Measurements from ENCODE around the gene OPA1.
"Not testable (repeated sequence)": the region's sequence is repeated elsewhere in the genome, so short reads cannot be mapped to it uniquely, and the experiment has no call there.

OPA1 gene

DNA sequence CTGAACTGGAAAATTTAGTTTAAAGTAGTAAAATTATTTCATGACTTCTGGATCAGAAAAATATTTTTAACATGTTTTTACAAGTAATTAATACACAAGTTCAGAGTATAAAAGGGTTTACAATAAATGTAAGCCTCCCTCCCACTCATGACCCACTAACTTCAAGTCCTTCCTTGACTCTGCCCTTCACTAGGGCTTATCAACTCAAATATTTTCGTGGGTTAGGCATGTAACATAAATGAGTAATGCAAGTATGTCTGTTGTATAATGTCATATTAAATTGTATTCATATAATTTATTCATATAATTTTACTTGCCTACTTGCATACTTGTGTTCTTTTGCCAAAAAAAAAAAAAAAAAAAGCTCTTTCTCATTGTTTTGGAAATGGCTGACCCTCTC is 3.4 kb upstream of the OPA1 start:
- in situ Hi-C loops (cut with MboI; ENCODE audit: low sequenced_read_pairs): no loop called here

DNA sequence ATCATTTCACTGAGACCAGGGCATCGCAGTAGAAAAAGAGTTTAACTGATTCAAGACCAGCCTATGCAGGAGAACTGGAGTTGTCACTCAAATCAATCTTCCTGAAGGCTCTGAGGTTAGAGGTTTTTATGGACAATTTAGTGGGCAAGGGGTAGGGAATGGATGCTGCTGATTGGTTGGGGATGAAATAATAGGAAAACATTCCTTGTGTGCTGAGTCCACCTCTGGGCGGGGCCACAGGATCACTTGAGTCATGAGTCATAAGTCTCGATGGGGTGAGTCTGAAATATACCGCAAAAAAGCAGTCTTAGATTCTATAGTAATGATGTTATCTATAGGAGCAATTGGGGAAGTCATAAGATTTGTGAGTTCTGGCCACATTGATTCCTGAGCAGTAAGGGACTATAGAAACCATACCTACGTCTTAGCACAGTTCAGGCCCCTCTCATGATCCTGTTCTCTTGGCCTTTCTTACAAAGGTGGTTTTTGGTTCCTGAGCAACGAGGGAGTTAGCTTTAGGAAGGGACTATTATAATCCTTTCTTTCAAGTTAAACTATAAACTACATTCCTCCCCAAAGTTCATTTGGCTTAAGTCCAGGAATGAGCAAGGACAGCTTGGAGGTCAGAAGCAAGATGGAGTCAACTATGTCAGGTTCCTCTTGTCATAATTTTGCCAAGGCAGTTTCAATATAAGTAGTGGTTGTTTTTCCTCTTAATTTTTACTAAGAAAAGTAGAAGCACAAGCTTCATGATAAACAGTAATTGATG is 2.7 kb upstream of the OPA1 start:
- in situ Hi-C loops (cut with MboI; ENCODE audit: low sequenced_read_pairs): no loop called here

DNA sequence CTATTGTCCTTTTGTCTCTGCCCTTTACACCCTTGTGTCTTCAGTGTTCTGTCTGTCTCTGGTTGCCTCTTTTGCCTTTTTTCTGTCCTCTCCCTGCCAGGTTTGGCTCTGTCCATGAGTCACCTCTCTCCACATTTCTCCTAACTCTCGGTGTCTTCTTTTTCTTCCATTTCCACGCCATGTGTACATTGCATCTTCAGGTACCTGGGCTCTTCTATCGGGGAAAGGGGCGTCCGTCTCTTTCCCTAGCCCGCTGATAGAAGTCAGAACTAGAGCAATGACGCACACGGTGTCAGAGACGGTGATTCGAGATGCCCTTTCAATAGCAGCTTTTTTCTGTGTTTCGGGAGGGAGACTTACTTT is 641 bp downstream of the OPA1 start:
- in situ Hi-C loops (cut with MboI; ENCODE audit: low sequenced_read_pairs): no loop called here

DNA sequence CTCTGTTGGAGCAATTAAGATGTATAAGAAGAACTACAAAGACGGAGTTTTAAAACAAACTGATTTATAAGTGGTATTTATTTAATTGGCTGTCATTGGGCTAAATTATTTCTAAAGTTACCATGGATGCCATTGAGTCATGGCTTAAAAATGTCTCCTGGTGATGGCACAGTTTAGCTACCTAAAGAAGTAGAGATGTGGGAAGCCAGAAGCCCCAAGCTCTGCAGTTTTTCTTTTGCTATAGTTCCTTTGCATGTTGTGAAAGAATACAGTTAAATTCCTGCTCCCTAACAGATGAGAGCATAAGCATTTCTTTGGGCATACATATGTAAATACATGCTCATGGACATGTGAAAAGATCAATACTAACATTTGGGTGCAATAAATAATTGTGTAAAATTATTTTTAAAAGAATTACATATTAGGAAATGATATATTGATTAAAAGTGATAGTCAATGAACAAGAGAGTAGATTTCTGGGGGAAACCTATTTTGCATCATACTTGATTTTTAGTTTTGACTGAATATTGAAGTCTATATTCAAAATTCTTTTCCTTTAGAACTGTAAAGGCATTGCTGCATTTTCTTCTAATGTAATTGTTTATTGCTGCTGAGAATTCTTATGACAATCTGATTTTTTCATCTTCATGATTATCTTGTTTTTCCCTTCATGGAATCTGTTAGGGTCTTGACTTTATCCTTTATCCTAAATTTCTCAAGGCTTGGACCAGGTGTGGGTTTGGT is 2.1 kb downstream of the OPA1 start:
- in situ Hi-C loops (cut with MboI; ENCODE audit: low sequenced_read_pairs): no loop called here

DNA sequence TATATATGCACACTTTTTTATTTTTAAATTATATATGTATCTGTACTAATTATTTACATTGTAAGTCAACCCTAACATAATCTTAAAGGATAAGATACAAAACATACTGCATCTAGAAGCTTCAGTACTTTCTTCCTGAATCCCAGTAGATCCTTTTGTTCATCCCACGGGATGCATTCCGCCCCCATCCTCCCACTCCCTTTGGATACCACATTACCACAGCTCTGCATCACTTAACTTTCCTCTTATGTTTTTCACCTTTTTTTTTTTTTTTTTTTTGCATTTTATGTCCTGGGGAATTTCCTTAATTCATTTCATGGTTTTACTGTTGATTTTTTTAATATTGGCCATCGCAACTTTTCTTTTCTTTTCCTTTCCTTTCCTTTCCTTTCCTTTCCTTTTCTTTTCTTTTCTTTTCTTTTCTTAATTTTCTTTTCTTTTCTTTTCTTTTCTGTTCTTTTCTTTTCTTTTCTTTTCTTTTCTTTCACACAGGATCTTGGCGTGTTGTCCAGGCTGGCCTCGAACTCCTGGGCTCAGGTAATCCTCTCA is 3.0 kb downstream of the OPA1 start:
- in situ Hi-C loops (cut with MboI; ENCODE audit: low sequenced_read_pairs): no loop called here

DNA sequence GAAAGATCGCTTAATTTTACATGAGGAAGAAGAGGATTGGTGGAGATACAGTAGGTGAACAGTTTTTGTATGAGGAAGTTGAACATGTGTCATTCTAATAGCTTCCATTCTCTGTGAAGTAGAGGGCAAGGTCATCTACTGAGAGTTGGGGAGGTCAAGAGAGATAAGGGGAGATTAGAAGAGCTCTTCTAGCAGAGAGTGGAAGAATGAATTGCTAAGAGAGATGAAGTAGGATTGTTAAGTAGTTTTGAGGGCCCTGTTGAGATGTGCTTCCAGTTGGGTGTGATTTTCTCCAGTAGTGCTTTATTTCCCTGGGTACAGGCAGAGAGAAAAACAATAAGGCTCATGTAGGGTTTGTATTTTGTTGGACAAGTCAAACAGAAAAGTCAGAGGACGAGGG is 5.2 kb downstream of the OPA1 start:
- in situ Hi-C loops (cut with MboI; ENCODE audit: low sequenced_read_pairs): no loop called here

DNA sequence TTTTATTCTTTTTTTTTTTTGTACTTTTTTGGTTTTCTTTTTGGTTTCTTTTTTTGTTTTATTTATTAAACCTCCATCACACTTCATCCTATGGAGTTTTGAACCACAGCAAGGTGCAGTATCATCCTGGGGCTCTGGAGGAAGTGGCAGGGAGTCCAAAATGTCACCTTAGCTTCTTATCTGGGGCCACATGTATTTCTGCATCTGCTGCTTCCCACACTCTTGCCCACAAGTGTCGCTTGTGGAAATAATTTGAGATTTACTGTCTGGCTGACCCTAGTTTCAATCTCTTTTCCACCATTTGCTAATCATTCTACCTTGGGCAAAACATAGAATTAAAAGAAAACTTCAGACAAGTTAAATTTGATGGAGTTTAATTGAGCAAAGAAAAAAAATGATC is 6.4 kb downstream of the OPA1 start:
- in situ Hi-C loops (cut with MboI; ENCODE audit: low sequenced_read_pairs): no loop called here

DNA sequence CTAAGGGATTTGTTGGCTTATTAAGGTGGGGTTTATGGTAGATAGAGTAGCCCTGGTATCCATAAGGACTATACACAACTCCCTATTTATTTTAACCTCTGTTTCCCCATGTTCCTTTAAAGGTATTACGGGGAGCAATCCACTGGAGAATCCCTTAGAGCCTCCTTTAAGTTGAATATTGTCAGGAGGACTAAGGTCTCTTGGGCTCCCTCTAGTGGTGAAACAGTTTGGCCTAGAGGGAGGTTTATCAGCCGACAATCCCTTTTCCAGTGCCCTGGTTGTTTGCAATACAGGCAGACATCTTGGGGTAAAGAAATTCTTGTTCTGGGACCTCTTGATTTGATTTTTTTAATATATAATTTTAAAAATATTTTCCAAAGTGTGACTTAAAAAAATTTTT is 12.9 kb downstream of the OPA1 start:
- in situ Hi-C loops (cut with MboI; ENCODE audit: low sequenced_read_pairs): no loop called here

DNA sequence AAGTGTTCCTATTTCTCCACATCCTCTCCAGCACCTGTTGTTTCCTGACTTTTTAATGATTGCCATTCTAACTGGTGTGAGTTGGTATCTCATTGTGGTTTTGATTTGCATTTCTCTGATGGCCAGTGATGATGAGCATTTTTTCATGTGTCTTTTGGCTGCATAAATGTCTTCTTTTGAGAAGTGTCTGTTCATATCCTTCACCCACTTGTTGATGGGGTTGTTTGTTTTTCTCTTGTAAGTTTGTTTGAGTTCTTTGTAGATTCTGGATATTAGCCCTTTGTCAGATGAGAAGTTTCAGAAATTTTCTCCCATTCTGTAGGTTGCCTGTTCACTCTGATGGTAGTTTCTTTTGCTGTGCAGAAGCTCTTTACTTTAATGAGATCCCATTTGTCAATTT is 13.9 kb downstream of the OPA1 start:
- in situ Hi-C loops (cut with MboI; ENCODE audit: low sequenced_read_pairs): not testable (repeated sequence)

DNA sequence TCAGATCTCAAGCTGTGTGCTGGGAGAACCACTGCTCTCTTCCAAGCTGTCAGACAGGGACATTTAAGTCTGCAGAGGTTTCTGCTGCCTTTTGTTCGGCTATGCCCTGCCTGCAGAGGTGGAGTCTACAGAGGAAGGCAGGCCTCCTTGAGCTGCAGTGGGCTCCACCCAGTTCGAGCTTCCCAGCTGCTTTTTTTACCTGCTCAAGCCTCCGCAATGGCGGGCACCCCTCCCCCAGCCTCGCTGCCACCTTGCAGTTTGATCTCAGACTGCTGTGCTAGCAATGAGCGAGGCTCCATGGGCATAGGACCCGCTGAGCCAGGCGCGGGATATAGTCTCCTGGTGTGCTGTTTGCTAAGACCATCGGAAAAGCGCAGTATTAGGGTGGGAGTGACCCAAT is 17.5 kb downstream of the OPA1 start:
- in situ Hi-C loops (cut with MboI; ENCODE audit: low sequenced_read_pairs): not testable (repeated sequence)

DNA sequence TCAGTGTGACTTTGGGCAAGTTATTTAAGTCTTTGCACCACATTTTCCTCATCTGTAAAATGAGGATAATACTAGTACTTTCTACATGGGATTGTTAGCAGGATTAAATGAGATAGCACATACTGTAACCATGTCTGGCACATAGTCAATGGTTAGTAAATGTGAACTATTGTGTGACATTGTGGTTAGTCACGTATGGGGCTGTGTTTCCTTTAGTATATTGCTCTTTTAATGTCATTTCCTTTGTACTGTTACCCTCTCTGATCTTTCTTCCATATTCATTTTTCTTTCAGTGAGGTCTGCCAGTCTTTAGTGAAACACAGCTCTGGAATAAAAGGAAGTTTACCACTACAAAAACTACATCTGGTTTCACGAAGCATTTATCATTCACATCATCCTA is 21.4 kb downstream of the OPA1 start:
- in situ Hi-C loops (cut with MboI; ENCODE audit: low sequenced_read_pairs): no loop called here

DNA sequence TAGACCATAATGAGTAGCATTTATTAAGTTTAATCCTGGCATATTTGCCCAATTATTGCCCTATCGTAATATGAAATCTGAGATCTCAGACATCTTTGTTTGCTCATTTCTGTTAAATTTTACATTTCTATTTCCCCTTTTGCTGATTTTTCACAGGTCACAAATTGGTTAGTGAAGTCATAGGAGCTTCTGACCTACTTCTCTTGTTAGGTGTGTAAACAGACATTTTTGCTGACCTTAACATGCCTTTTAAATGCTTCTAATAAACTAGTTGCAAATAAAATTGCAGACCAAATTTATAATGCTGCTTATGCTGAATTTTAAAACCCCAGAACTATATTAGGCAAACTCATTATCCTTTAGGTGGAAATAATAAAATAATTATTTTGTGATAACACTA is 24.6 kb downstream of the OPA1 start:
- in situ Hi-C loops (cut with MboI; ENCODE audit: low sequenced_read_pairs): no loop called here

DNA sequence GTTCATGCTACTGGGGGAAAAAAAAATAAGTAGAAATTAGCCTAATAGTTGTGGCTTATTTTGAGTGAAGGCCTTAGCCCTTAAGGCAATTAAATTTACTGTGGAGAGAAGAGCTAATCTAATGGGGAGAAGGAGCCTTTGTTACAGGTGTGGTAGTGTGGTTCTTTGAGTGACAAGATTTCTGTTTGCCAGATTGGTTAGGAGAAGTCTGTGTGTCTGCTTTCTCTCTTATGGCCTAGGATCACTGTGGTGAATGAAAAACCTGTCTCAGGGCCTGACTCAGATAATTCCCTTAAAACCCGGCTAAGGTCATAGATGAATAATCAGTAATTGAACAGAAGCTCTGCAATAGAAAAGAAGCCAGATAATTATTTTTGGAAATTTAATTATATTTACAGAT is 27.0 kb downstream of the OPA1 start:
- in situ Hi-C loops (cut with MboI; ENCODE audit: low sequenced_read_pairs): no loop called here

DNA sequence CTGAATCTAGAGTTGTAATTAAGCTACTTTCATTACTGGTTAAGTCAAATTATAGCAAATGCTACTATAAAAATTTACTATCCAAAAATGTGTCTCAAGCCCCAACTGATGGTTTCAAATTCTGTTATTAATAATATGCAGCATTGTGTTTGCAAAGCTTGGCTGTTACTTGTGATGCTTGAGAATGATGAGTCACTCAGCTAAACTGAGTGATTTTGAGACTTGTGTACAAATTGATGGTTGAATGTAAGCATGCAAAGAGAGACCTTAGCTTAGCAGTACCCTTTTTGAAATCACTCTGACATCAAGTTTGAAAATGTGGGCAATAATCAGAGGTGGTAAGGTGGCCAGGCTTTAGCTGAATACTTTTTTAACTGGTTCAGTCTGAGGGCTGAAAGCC is 27.6 kb downstream of the OPA1 start:
- in situ Hi-C loops (cut with MboI; ENCODE audit: low sequenced_read_pairs): no loop called here

DNA sequence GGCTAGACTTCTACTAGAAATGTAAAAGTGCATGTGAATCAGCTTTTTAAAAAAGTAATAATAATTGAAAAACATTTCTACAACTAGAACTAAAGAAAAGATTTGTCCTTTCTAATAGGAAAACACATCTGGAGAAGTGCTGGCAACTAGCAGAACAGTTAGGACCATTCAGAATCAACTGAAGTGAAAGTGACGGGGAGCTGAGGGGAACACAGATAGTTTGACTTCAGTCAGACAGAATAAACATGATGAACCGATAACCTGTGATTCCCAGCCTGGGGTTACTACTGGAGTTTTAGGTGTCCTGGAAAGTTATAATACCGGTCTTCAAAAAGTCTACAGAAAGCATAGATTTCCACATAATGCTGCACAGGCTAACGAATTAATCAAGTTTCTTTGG is 28.1 kb downstream of the OPA1 start:
- in situ Hi-C loops (cut with MboI; ENCODE audit: low sequenced_read_pairs): no loop called here

DNA sequence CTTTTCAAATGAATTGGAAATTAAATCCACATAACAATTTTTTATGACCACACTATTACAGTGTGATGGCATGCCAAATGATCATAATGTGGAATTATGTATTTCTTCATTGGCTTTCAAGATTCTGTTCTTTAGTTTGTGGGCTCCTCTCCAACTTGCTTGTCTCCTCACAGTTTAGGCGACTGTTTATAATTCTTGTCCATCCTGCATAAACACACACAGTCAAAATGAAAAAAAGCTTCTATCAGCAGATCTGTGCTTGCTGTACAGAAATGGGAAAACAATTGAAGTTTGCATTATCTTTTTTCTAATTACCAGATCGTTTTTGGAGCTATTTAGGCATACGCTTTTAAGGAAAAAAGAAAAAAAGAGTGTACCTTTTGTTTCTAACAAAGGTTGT is 37.0 kb downstream of the OPA1 start:
- in situ Hi-C loops (cut with MboI; ENCODE audit: low sequenced_read_pairs): no loop called here

DNA sequence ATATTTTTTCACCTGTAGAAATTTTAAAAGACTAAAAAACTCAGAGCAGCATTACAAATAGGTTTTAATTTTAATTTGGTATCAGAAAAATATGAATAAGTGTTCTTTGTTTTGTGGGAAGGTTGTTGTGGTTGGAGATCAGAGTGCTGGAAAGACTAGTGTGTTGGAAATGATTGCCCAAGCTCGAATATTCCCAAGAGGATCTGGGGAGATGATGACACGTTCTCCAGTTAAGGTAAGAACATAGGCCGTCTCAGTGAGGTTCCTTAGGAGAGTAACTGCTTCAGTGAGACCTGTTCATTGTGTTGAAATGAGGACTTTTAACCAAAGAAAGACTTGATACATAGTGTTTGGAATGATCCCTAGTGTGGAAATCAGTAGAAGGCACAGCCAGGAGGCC is 44.8 kb downstream of the OPA1 start:
- in situ Hi-C loops (cut with MboI; ENCODE audit: low sequenced_read_pairs): no loop called here

DNA sequence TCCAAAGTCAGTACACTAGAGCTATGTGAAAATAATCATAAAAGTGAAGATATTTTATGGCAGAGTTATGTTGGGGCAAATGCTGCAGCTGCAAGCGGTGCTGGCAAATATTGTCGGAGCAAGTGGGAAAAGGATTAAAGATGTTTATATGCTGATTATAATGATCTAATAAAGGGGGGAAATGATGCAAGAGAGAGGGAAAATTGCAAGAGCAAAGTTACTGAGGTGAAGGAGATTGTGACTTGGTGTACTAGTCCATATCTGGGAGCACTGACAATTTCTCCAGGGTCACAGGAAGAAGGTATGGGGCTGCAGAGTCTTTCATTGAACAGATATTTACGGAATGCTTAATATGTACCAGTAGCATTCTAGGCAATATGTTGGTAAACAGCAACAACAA is 45.8 kb downstream of the OPA1 start:
- in situ Hi-C loops (cut with MboI; ENCODE audit: low sequenced_read_pairs): no loop called here

DNA sequence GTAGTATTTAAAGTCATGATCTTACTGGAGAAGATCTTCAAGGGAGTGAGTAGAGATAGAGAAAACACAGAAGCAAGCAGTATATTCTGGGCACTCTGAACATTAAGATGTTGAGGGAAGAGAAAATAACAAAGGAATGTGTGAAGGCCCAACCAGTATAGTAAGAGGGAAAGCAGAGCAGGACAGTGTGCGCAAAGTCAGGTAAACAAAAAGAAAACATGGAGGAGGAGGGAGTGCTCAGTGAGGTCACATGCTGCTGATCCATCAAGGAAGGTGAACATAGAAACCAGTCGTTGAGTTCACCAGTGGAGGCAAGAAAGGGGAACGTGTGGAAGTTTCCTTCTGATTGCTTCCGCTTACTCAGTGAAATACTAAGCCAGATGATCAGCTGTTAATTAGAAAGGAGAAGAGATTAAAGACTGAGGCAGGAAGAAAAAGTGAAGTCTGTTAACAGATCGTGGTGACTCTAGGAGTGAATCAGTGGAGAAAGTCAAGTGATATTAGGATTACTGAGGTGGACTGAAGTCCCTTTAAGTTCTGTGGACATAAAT is 47.2 kb downstream of the OPA1 start:
- in situ Hi-C loops (cut with MboI; ENCODE audit: low sequenced_read_pairs): no loop called here

DNA sequence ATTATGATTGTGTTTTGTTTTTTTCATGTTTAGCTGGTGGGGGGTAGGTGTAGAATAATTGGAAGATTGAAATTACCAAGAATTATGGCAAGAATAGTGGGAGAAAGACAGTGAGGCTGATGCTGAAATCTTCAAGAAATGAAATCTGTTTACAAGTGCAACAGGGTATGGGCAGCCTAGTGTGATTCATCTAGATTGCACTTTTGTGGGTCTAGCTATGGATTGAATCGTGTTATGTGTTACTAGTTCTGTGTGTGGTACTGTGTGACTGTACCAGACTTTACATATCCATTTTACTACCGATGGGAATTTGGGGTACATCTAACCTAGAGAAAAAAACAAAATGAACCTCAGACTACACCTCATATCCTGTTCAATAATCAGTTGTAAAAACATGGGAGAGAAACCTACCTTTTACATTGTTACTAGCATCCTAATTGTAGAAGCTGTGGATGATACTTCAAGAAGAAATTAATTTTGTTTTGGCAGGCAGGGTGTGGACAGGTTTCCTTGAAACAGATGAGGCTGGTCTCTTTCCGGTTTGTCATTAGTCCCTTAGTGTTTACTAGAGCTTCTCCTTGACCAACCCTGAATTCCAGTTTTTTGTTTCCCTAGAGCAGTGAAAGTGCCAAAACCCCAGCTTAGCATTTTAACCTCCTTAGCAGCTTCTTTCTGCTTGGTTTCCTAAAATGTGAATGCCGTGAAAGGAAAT is 47.9 kb downstream of the OPA1 start:
- in situ Hi-C loops (cut with MboI; ENCODE audit: low sequenced_read_pairs): no loop called here

DNA sequence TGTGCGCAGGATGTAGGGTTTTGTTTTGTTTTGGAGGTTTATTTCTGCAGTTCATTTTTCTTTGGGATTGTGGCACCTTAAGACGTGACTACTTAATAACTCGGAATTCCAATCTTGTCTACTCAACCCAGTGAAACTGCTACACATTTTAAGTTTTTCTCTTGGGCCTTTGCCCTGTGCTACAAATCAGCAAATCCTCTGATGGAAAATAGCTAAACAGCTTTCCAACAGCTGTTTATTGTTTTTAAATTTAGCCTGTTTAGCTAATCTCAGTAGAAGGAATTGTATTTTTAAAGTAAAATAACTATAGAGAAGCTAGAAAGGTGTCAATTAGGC is 48.4 kb downstream of the OPA1 start:
- in situ Hi-C loops (cut with MboI; ENCODE audit: low sequenced_read_pairs): no loop called here

DNA sequence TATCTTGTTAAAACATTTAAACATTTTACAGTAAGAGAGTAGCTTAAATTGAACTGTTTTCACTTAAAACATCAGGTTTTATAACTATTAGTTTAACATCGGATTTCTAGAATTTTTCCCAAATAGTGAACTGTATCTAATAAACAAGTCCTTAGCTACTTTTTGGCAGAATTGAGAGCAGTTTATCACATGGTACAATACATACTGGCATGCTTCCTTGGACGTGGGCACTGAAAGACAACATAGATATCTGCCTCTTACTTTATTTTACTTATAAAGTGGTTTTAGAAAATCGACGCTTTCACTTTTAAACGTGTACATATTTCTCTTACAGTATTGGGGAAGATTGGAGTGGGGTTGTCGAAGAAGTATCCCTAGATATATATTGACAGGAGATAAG is 52.8 kb downstream of the OPA1 start:
- in situ Hi-C loops (cut with MboI; ENCODE audit: low sequenced_read_pairs): no loop called here

Measured in hTERT RPE-1 (cell line).